Fibroblast of skin of right biceps (primary cell): Measurements from ENCODE around the gene SPATA32.

Experiments used
- DNase-seq: peaks from one replicate; pipeline ENCODE4 v3.0.0-alpha.2; 2013

Gene SPATA32

GRCh38 chr17:45246338-45246737 lies 15.6 kb downstream of the SPATA32 start:
- no peak for DNase-seq

- no peak for DNase-seq
Measured at GRCh38 chr17:45244725-45245656, 16.9 kb downstream of the SPATA32 start.

- no peak for DNase-seq
Measured at GRCh38 chr17:45243750-45244149, 18.1 kb downstream of the SPATA32 start.

- no peak for DNase-seq
Measured at GRCh38 chr17:45242029-45242414, 19.9 kb downstream of the SPATA32 start.

- DNase-seq: no peak
Measured at GRCh38 chr17:45241328-45242028, 20.4 kb downstream of the SPATA32 start.

- no peak for DNase-seq
Measured at GRCh38 chr17:45240905-45241327, 21.0 kb downstream of the SPATA32 start.

GRCh38 chr17:45238155-45238774 lies 23.6 kb downstream of the SPATA32 start:
- DNase-seq: no peak

- DNase-seq: no peak
Measured at GRCh38 chr17:45237686-45238085, 24.2 kb downstream of the SPATA32 start.

GRCh38 chr17:45236282-45236606 lies 25.6 kb downstream of the SPATA32 start:
- DNase-seq: no peak

GRCh38 chr17:45235416-45236281 lies 26.2 kb downstream of the SPATA32 start:
- DNase-seq: peak; percentile 64

- no peak for DNase-seq
Measured at GRCh38 chr17:45234641-45235415, 27.1 kb downstream of the SPATA32 start.

- no peak for DNase-seq
Measured at GRCh38 chr17:45233423-45233924, 28.4 kb downstream of the SPATA32 start.

- DNase-seq: no peak
Measured at GRCh38 chr17:45232514-45233422, 29.1 kb downstream of the SPATA32 start.

- no peak for DNase-seq
Measured at GRCh38 chr17:45231481-45232116, 30.3 kb downstream of the SPATA32 start.

GRCh38 chr17:45230787-45231480 lies 31.0 kb downstream of the SPATA32 start:
- peak; percentile 25 for DNase-seq

- DNase-seq: no peak
Measured at GRCh38 chr17:45230410-45230786, 31.5 kb downstream of the SPATA32 start.

GRCh38 chr17:45229681-45230409 lies 32.0 kb downstream of the SPATA32 start:
- DNase-seq: no peak

- DNase-seq: peak; percentile 91
Measured at GRCh38 chr17:45228763-45229539, 32.9 kb downstream of the SPATA32 start.
